ENCODE measurements around the gene KRTAP27-1.

DNA sequence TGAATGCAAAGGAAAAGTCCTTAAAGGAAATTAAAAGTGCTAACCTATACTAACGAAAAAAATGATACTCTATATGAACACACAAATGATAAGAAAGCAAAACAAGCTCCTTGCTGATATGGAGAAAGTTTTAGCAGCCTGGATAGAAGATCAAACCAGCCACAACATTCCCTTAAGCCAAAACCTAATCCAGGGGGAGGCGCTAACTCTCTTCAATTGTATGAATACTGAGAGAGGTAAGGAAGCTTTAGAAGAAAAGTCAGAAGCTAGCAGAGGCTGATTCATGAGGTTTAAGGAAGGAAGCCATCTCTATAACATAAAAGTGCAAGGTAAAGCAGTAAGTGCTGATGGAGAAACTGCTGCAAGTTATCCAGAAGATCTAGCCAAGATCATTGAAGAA lies 7.5 kb upstream of the KRTAP27-1 start:
- no peak for TF ChIP-seq EZH2 (IDR thresholded peaks at IDR 0.05; ENCODE audit: borderline replicate concordance, low read length)
- TF ChIP-seq, protein P1, sequence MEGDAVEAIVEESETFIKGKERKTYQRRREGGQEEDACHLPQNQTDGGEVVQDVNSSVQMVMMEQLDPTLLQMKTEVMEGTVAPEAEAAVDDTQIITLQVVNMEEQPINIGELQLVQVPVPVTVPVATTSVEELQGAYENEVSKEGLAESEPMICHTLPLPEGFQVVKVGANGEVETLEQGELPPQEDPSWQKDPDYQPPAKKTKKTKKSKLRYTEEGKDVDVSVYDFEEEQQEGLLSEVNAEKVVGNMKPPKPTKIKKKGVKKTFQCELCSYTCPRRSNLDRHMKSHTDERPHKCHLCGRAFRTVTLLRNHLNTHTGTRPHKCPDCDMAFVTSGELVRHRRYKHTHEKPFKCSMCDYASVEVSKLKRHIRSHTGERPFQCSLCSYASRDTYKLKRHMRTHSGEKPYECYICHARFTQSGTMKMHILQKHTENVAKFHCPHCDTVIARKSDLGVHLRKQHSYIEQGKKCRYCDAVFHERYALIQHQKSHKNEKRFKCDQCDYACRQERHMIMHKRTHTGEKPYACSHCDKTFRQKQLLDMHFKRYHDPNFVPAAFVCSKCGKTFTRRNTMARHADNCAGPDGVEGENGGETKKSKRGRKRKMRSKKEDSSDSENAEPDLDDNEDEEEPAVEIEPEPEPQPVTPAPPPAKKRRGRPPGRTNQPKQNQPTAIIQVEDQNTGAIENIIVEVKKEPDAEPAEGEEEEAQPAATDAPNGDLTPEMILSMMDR (IDR thresholded peaks at IDR 0.05; ENCODE audit: low read length), result no peak

All from OCI-LY1 (cell line).